Dermis blood vessel endothelial cell (primary cell): ENCODE data around the gene CCNA1. TPM values are rescaled to one million over a fixed set of nuclear protein-coding genes. Genes with fewer than 3 reads are reported as not detected.

Experiments
- DNase-seq: peaks from one replicate; pipeline ENCODE4 v3.0.0; 2010
- total RNA-seq: library from RNA; depleted of rRNA; stranded (reverse); fragments of >200 nt; gene quantifications from 2 replicates; pipeline ENCODE4 v1.2.3, GENCODE V29; 2014

The CCNA1 gene
- total RNA-seq = 0.17 and 1.5 TPM in 2 replicates

GRCh38 chr13:36432106-36432544 is at the start of gene CCNA1:
Gene CCNA1 (plus strand): TSS chr13:36432495. CDS start chr13:36433057, 562 bp downstream.
- no peak for DNase-seq

GRCh38 chr13:36385489-36385888 is 46.8 kb upstream of the CCNA1 start:
- DNase-seq = no peak

GRCh38 chr13:36395280-36395679 is 37.0 kb upstream of the CCNA1 start:
- peak; percentile 53 for DNase-seq

GRCh38 chr13:36405151-36405550 is 27.1 kb upstream of the CCNA1 start:
- DNase-seq = no peak

- DNase-seq = no peak
These were observed 19.6 kb upstream of the CCNA1 start for GRCh38 chr13:36412736-36413135.

- no peak for DNase-seq
These were observed 19.1 kb upstream of the CCNA1 start for GRCh38 chr13:36413161-36413560.

GRCh38 chr13:36414461-36414860 is 17.8 kb upstream of the CCNA1 start:
- no peak for DNase-seq

GRCh38 chr13:36417331-36417730 is 15.0 kb upstream of the CCNA1 start:
- DNase-seq = no peak

GRCh38 chr13:36418022-36418805 is 14.1 kb upstream of the CCNA1 start:
- DNase-seq = peak; percentile 61

GRCh38 chr13:36420437-36420891 is 11.8 kb upstream of the CCNA1 start:
- peak; percentile 88 for DNase-seq

GRCh38 chr13:36421447-36421846 is 10.8 kb upstream of the CCNA1 start:
- no peak for DNase-seq

- DNase-seq = no peak
These were observed 4.2 kb upstream of the CCNA1 start for GRCh38 chr13:36428086-36428485.

GRCh38 chr13:36430247-36431203 is 1.8 kb upstream of the CCNA1 start:
- no peak for DNase-seq

GRCh38 chr13:36431204-36432105 is 840 bp upstream of the CCNA1 start:
- DNase-seq = no peak

GRCh38 chr13:36436811-36437210 is 4.5 kb downstream of the CCNA1 start:
- no peak for DNase-seq

- no peak for DNase-seq
These were observed 6.5 kb downstream of the CCNA1 start for GRCh38 chr13:36438594-36439483.

GRCh38 chr13:36445278-36445677 is 13.0 kb downstream of the CCNA1 start:
- no peak for DNase-seq

- peak; percentile 4 for DNase-seq
These were observed 13.6 kb downstream of the CCNA1 start for GRCh38 chr13:36445891-36446351.

- no peak for DNase-seq
These were observed 15.2 kb downstream of the CCNA1 start for GRCh38 chr13:36447501-36447900.

GRCh38 chr13:36450534-36450933 is 18.2 kb downstream of the CCNA1 start:
- no peak for DNase-seq

- peak; percentile 65 for DNase-seq
These were observed 21.2 kb downstream of the CCNA1 start for GRCh38 chr13:36453516-36453915.
